Aorta (tissue), 5 donors: ENCODE measurements around the gene GRAMD4. TPM values are rescaled to one million over a fixed set of nuclear protein-coding genes. Genes with fewer than 3 reads are reported as not detected.

Experiments
- ATAC-seq: fragments of 200-7000 bp; cut with Tn5 transposase; one replicate; pipeline ENCODE4 v1.9.1; 2022; ENCODE audit warnings: moderate library complexity; ENCODE audit not compliant: low FRiP score
- DNase-seq, 2 donors: peaks; one replicate each; pipeline ENCODE4 v3.0.0-alpha.2; 2020
- H3K27ac ChIP-seq, 2 donors: one replicate each; pipeline ENCODE4 v1.5.1; 2013; ENCODE audit warnings: low read length in 2 of 2, mild to moderate bottlenecking in 2 of 2, moderate library complexity in 2 of 2, control low read depth in 1 of 2, inconsistent platforms in 1 of 2, low read depth in 1 of 2
- H3K27me3 ChIP-seq, 2 donors: one replicate each; pipeline ENCODE4 v1.6.1; 2013; ENCODE audit warnings: control low read depth in 1 of 2, low read length in 1 of 2, mild to moderate bottlenecking in 1 of 2, moderate library complexity in 1 of 2; ENCODE audit not compliant: insufficient read depth in 2 of 2, control insufficient read depth in 1 of 2
- H3K36me3 ChIP-seq, 2 donors: one replicate each; pipeline ENCODE4 v1.6.1; 2013; ENCODE audit warnings: control low read depth in 1 of 2, low read length in 1 of 2, mild to moderate bottlenecking in 1 of 2; ENCODE audit not compliant: insufficient read depth in 2 of 2, control insufficient read depth in 1 of 2
- H3K4me1 ChIP-seq, 2 donors: one replicate each; pipeline ENCODE4 v1.6.1; 2013; ENCODE audit warnings: low read length in 2 of 2, control low read depth in 1 of 2, mild to moderate bottlenecking in 1 of 2, moderate library complexity in 1 of 2; ENCODE audit not compliant: insufficient read depth in 2 of 2, control insufficient read depth in 1 of 2
- H3K4me3 ChIP-seq, 2 donors: one replicate each; pipeline ENCODE4 v1.5.1; 2013; ENCODE audit warnings: low read length in 2 of 2, control low read depth in 1 of 2, mild to moderate bottlenecking in 1 of 2
- H3K9me3 ChIP-seq: one replicate; pipeline ENCODE4 v1.6.1; 2013; ENCODE audit warnings: mild to moderate bottlenecking, low read length; ENCODE audit not compliant: control insufficient read depth
- WGBS, 2 donors: extraction: QIAGEN DNeasy Blood & Tissue Kit; methylation state at CpG; one replicate each; pipeline ENCODE4 v1.1.7; 2013; 5-methylcytosine and 5-hydroxymethylcytosine counted together
- intact Hi-C, 2 donors: fragments of 100-400 bp; cut with DNase I; formaldehyde crosslinking; loops; one replicate each; pipeline versions ENCODE4 v1.14.2 to v1.15.0; 2022
- polyA plus RNA-seq, 2 donors: library from polyadenylated mRNA; stranded (reverse); fragments of 200-250 nt; gene quantifications; one replicate each; pipeline ENCODE4 v1.2.3, GENCODE V29; 2013
- total RNA-seq, 2 donors: library from RNA; stranded (reverse); fragmentation: NEBNext Ultra II Directional; extraction: Animal tissue kit (Norgen Biotek cat#: 25700); gene quantifications; one replicate each; pipeline ENCODE4 v1.2.1, GENCODE V29; 2021
- donor health status: healthy with polysubstance abuse.
- donor health status: Bipolar disorder and iron deficiency.
- donor health status: DM: no; HTN: no; CAD: no.
- donor health status: DM: no; HTN: no; CAD: no.
- donor health status: DM: yes; HTN: yes; CAD: no.

GRAMD4 gene
- total and polyA plus RNA-seq, 4 donors, result 5.5 to 37.1 (median 11.2) TPM

- H3K36me3 ChIP-seq, result no peaks in the 10 kb centered on the region
Observed at GRCh38 chr22:46587492-46588278, 32.5 kb upstream of the GRAMD4 start.

GRCh38 chr22:46588279-46589140 lies 31.7 kb upstream of the GRAMD4 start:
- no peak overlapping the region for H3K4me3 ChIP-seq
- no peak overlapping the region for H3K27ac ChIP-seq
- intact Hi-C loops, result no loop called here
- no peaks in the 10 kb centered on the region for H3K27me3 ChIP-seq
- ATAC-seq, result no peak
- peak; percentile 42 to 71 for DNase-seq
- H3K9me3 ChIP-seq, result no peaks in the 10 kb centered on the region
- 76 to 81% methylated on average over 29 of the region's 29 CpGs for WGBS, 2 donors
- no peaks in the 10 kb centered on the region for H3K36me3 ChIP-seq
- no peaks in the 10 kb centered on the region for H3K4me1 ChIP-seq

More at GRCh38 chr22:46587492-46588278, 32.5 kb upstream of the GRAMD4 start:
- 83 to 85% methylated on average over 21 of the region's 21 CpGs for WGBS, 2 donors
- Histone ChIP-seq H3K27me3 (no peaks in the 10 kb centered on the region), H3K4me3 (no peak overlapping the region), H3K27ac (no peak overlapping the region), H3K4me1 (no peaks in the 10 kb centered on the region), H3K9me3 (no peaks in the 10 kb centered on the region)
- intact Hi-C loops, result no loop called here
- ATAC-seq (no peak), DNase-seq (peak; percentile 65 to 82)

DNA sequence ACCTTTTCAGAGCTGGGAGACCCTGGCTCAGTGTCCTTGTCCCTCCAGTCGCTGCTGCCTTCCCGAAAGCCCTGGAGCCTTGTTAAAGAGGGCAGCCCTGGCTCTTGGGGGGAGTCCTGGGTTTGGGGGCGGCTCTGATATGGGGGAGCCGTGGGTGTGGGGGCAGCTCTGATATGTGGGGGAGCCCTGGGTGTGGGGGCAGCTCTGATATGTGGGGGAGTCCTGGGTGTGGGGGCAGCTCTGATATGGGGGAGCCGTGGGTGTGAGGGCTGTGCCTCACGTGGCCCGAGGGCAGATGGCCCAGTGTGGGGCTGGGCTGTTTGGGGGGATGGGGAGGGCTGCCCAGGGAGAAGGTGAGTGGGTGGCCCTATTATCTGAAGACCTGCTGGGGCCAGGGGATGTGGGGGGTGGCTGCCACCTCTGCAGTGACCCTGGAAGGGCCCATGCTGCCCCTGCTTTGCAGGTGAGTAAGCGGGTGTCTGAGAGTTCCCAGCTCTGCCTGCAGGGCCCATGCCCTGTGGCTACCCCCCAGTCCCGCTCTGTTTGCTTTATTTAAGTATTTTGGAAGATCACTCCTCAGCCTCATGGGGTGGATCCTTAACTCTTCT lies 30.9 kb upstream of the GRAMD4 start:
- no peak overlapping the region for H3K4me3 ChIP-seq
- H3K9me3 ChIP-seq, result no peaks in the 10 kb centered on the region
- no peaks in the 10 kb centered on the region for H3K4me1 ChIP-seq
- intact Hi-C loops, result no loop called here
- H3K36me3 ChIP-seq, result no peaks in the 10 kb centered on the region
- DNase-seq, result peak in 1 of 2 donors; percentile 68
- no peaks in the 10 kb centered on the region for H3K27me3 ChIP-seq
- 92 to 94% methylated on average over 8 to 9 of the region's 9 CpGs for whole genome bisulfite sequencing, 2 donors
- no peak overlapping the region for H3K27ac ChIP-seq
- ATAC-seq, result no peak

GRCh38 chr22:46589871-46590271 lies 30.3 kb upstream of the GRAMD4 start:
- H3K27me3 ChIP-seq, result no peaks in the 10 kb centered on the region
- no peaks in the 10 kb centered on the region for H3K4me1 ChIP-seq
- ATAC-seq (no peak), DNase-seq (peak; percentile 46 to 64)
- H3K27ac ChIP-seq, result no peak overlapping the region
- no peaks in the 10 kb centered on the region for H3K9me3 ChIP-seq
- intact Hi-C loops, result no loop called here
- 93 to 95% methylated on average over 11 of the region's 11 CpGs for WGBS, 2 donors
- H3K36me3 ChIP-seq, result no peaks in the 10 kb centered on the region
- H3K4me3 ChIP-seq, result no peak overlapping the region

- Histone ChIP-seq H3K9me3 (no peaks in the 10 kb centered on the region), H3K27ac (no peak overlapping the region), H3K27me3 (no peaks in the 10 kb centered on the region), H3K36me3 (no peaks in the 10 kb centered on the region), H3K4me1 (no peaks in the 10 kb centered on the region), H3K4me3 (no peak overlapping the region)
- intact Hi-C loops, result no loop called here
- WGBS, 2 donors, result 82 to 98% methylated on average over 11 of the region's 11 CpGs
- ATAC-seq, result no peak
- peak in 1 of 2 donors; percentile 56 for DNase-seq
Observed at GRCh38 chr22:46590334-46590733, 29.9 kb upstream of the GRAMD4 start.

DNA sequence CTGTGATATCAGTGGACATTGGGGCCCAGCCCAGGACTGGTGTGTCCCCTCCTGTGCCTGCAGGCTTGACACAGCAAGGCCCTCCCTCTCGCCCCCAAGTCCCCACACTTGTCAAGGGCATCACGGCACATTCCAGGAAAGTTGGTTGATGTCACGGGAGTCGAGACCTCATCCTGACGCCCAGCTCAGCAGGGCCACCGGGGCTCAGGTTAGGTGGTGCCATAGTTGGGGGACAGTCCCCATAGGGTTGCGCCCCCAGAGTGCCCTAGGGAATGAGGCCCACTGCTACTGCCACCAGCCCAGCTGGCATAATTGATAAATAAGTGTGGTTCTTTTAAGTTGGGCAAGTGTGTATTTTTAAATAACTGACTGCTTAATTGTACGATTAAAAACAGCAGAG lies 28.3 kb upstream of the GRAMD4 start:
- H3K27me3 ChIP-seq, result no peaks in the 10 kb centered on the region
- H3K27ac ChIP-seq, result no peak overlapping the region
- H3K4me3 ChIP-seq, result no peak overlapping the region
- ATAC-seq (no peak), DNase-seq (peak; percentile 52 to 59)
- no peaks in the 10 kb centered on the region for H3K9me3 ChIP-seq
- intact Hi-C loops, result no loop called here
- WGBS, 2 donors, result 80 to 91% methylated on average over 8 of the region's 8 CpGs
- H3K36me3 ChIP-seq, result no peaks in the 10 kb centered on the region
- no peaks in the 10 kb centered on the region for H3K4me1 ChIP-seq

- H3K4me3 ChIP-seq, result no peak overlapping the region
- H3K36me3 ChIP-seq, result no peaks in the 10 kb centered on the region
- DNase-seq, result peak; percentile 78 to 87
- WGBS, 2 donors, result 8 to 11% methylated on average over 13 of the region's 13 CpGs
- H3K4me1 ChIP-seq, result no peaks in the 10 kb centered on the region
- no peaks in the 10 kb centered on the region for H3K27me3 ChIP-seq
- H3K9me3 ChIP-seq, result no peaks in the 10 kb centered on the region
- no peak overlapping the region for H3K27ac ChIP-seq
- intact Hi-C loops, result no loop called here
- no peak for ATAC-seq
Observed at GRCh38 chr22:46592390-46592872, 27.8 kb upstream of the GRAMD4 start.

DNA sequence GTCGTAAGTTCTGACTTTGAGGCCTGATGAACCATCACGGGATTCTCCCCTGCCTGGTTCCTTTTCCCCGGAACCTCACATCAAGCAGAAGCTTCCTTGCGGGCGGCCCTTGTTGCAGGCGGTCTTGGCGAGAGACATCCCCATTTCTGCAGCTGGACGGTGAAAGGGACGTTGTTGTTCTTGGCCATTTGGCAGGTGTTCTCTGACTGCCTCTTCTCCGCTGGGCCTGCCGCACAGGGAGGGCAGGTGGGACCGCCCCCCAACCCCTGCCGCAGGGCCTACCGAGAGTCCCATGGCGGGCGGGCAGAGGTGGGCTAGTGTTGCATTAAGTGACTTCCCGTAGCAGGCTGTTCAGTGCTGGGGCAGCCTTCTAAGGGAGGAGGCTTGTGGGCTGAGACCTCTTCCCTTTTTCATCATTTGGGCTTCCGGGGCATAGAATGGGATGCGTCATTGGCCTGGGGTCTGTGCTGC lies 26.9 kb upstream of the GRAMD4 start:
- DNase-seq (peak; percentile 76 to 79), ATAC-seq (peak; percentile 16)
- no peaks in the 10 kb centered on the region for H3K9me3 ChIP-seq
- no peak overlapping the region for H3K27ac ChIP-seq
- no peaks in the 10 kb centered on the region for H3K36me3 ChIP-seq
- H3K27me3 ChIP-seq, result no peaks in the 10 kb centered on the region
- intact Hi-C loops, result no loop called here
- H3K4me3 ChIP-seq, result no peak overlapping the region
- 73% methylated on average over 19 of the region's 19 CpGs for WGBS, 2 donors
- H3K4me1 ChIP-seq, result no peaks in the 10 kb centered on the region
